Mesothelial cell of epicardium (in vitro differentiated cells): ENCODE measurements around the gene ZMYM3. TPM values are rescaled to one million over a fixed set of nuclear protein-coding genes. Genes with fewer than 3 reads are reported as not detected.

ENCODE experiments used
- DNase-seq, 2 experiments: peaks; one replicate each; pipeline ENCODE4 v3.0.0; 2021; ENCODE audit warnings: low spot score in 2 of 2; ENCODE audit not compliant: unreplicated experiment in 2 of 2
- H3K27ac Mint-ChIP-seq: 2 replicates; pipeline ENCODE4 v1.8.0; 2021; ENCODE audit warnings: mixed read lengths
- H3K27me3 Mint-ChIP-seq: 2 replicates; pipeline ENCODE4 v1.8.0; 2021; ENCODE audit warnings: low read depth, mixed read lengths
- H3K36me3 Mint-ChIP-seq: 2 replicates; pipeline ENCODE4 v1.8.0; 2021; ENCODE audit warnings: mixed read lengths
- H3K4me1 Mint-ChIP-seq: 2 replicates; pipeline ENCODE4 v1.8.0; 2021; ENCODE audit warnings: mixed read lengths
- H3K4me3 Mint-ChIP-seq: 2 replicates; pipeline ENCODE4 v1.8.0; 2021; ENCODE audit warnings: mild to moderate bottlenecking, moderate library complexity, mixed read lengths
- H3K9me3 Mint-ChIP-seq: 2 replicates; pipeline ENCODE4 v1.8.0; 2021; ENCODE audit warnings: mixed read lengths
- CTCF ChIP-seq: fragments of 200-600 bp; sonication (generic); IDR thresholded peaks from one replicate; pipeline ENCODE4 v1.5.0; 2021; ENCODE audit warnings: antibody characterized with exemption; ENCODE audit not compliant: unreplicated experiment
- total RNA-seq: library from RNA; stranded (reverse); gene quantifications from 3 replicates; pipeline ENCODE4 v1.2.1, GENCODE V29; 2021

The ZMYM3 gene
- total RNA-seq, 1 donor from 2014 or later, result 97.6 TPM

GRCh38 chrX:71214604-71215337 is 39.2 kb downstream of the ZMYM3 start:
- Mint-ChIP-seq H3K4me1 (no peaks in the 10 kb centered on the region), H3K36me3 (no peaks in the 10 kb centered on the region), H3K27ac (no peak overlapping the region), H3K4me3 (no peak overlapping the region), H3K27me3 (no peaks in the 10 kb centered on the region), H3K9me3 (peaks cover 20% of the 10 kb centered on the region)
- no peak for TF ChIP-seq CTCF
- DNase-seq, result no peak

- H3K36me3 Mint-ChIP-seq, result no peaks in the 10 kb centered on the region
- H3K4me1 Mint-ChIP-seq, result no peaks in the 10 kb centered on the region
- no peak overlapping the region for H3K27ac Mint-ChIP-seq
- H3K9me3 Mint-ChIP-seq, result peaks cover 20% of the 10 kb centered on the region
- no peak for DNase-seq
- TF ChIP-seq CTCF, result no peak
- H3K27me3 Mint-ChIP-seq, result no peaks in the 10 kb centered on the region
- no peak overlapping the region for H3K4me3 Mint-ChIP-seq
Observed at GRCh38 chrX:71214152-71214551, 39.8 kb downstream of the ZMYM3 start.

GRCh38 chrX:71212536-71212935 is 41.4 kb downstream of the ZMYM3 start:
- H3K9me3 Mint-ChIP-seq, result peaks cover 18% of the 10 kb centered on the region
- no peaks in the 10 kb centered on the region for H3K4me1 Mint-ChIP-seq
- no peaks in the 10 kb centered on the region for H3K36me3 Mint-ChIP-seq
- DNase-seq, result no peak
- no peak overlapping the region for H3K27ac Mint-ChIP-seq
- TF ChIP-seq CTCF, result no peak
- H3K4me3 Mint-ChIP-seq, result no peak overlapping the region
- no peaks in the 10 kb centered on the region for H3K27me3 Mint-ChIP-seq

- no peak overlapping the region for H3K27ac Mint-ChIP-seq
- no peaks in the 10 kb centered on the region for H3K27me3 Mint-ChIP-seq
- H3K9me3 Mint-ChIP-seq, result peaks cover 13% of the 10 kb centered on the region
- no peak for TF ChIP-seq CTCF
- no peak overlapping the region for H3K4me3 Mint-ChIP-seq
- H3K4me1 Mint-ChIP-seq, result no peaks in the 10 kb centered on the region
- no peak for DNase-seq
- no peaks in the 10 kb centered on the region for H3K36me3 Mint-ChIP-seq
Observed at GRCh38 chrX:71210816-71211215, 43.1 kb downstream of the ZMYM3 start.

GRCh38 chrX:71199252-71200008 is 54.5 kb downstream of the ZMYM3 start:
- H3K4me1 Mint-ChIP-seq, result no peaks in the 10 kb centered on the region
- H3K36me3 Mint-ChIP-seq, result no peaks in the 10 kb centered on the region
- H3K4me3 Mint-ChIP-seq, result no peak overlapping the region
- TF ChIP-seq CTCF, result no peak
- no peaks in the 10 kb centered on the region for H3K27me3 Mint-ChIP-seq
- no peak overlapping the region for H3K27ac Mint-ChIP-seq
- no peak for DNase-seq
- H3K9me3 Mint-ChIP-seq, result no peaks in the 10 kb centered on the region
